CD14-positive monocyte (primary cell): Measurements from ENCODE around the gene ATP6V0B. TPM values are rescaled to one million over a fixed set of nuclear protein-coding genes. Genes with fewer than 3 reads are reported as not detected.

Source experiments
- DNase-seq, 3 donors: peaks; one replicate each; pipeline ENCODE4 v3.0.0-alpha.2; 2011 to 2022
- H2AFZ ChIP-seq: 2 replicates; pipeline ENCODE4 v1.6.0; 2012; ENCODE audit warnings: mild to moderate bottlenecking, low read depth, low read length, inconsistent platforms; ENCODE audit not compliant: insufficient read depth, poor library complexity, severe bottlenecking
- H3K27ac ChIP-seq, 2 donors: 1 replicate in 1 of 2; 2 replicates in 1 of 2; pipeline ENCODE4 v1.5.1; 2012 to 2013; ENCODE audit warnings: low read length in 2 of 2, control low read depth in 1 of 2, inconsistent platforms in 1 of 2, low read depth in 1 of 2, mild to moderate bottlenecking in 1 of 2
- H3K27me3 ChIP-seq, 2 donors: one replicate each; pipeline versions ENCODE4 v1.6.0 to v1.6.1; 2011 to 2013; ENCODE audit warnings: low read length in 2 of 2; ENCODE audit not compliant: control insufficient read depth in 2 of 2, insufficient read depth in 2 of 2
- H3K36me3 ChIP-seq, 2 donors: replicated peaks in 1 of 2; 1 replicate in 1 of 2; 2 replicates in 1 of 2; pipeline versions ENCODE4 v1.5.1 to v1.6.1; 2012 to 2013; ENCODE audit warnings: low read length in 2 of 2, control low read depth in 1 of 2, inconsistent platforms in 1 of 2, mild to moderate bottlenecking in 1 of 2; ENCODE audit not compliant: insufficient read depth in 2 of 2, control insufficient read depth in 1 of 2
- H3K4me1 ChIP-seq, 2 donors: 1 replicate in 1 of 2; 2 replicates in 1 of 2; pipeline versions ENCODE4 v1.5.1 to v1.6.1; 2012 to 2013; ENCODE audit warnings: low read length in 2 of 2, control low read depth in 1 of 2, inconsistent platforms in 1 of 2, mild to moderate bottlenecking in 1 of 2, moderate library complexity in 1 of 2; ENCODE audit not compliant: insufficient read depth in 2 of 2, control insufficient read depth in 1 of 2
- H3K4me2 ChIP-seq: replicated peaks from 2 replicates; pipeline ENCODE3; 2012; ENCODE audit warnings: low read length, moderate library complexity, mild to moderate bottlenecking; ENCODE audit not compliant: poor library complexity, severe bottlenecking; ENCODE audit errors: extremely low read depth
- H3K4me3 ChIP-seq, 3 experiments: fragments of 200-600 bp in 1 of 3; sonication (generic) in 1 of 3; replicated peaks in 1 of 3; 1 replicate in 2 of 3; 2 replicates in 1 of 3; pipeline ENCODE4 v1.5.1; 2011 to 2013; ENCODE audit warnings: low read length in 3 of 3, mild to moderate bottlenecking in 3 of 3, control low read depth in 2 of 3, low read depth in 2 of 3, inconsistent platforms in 1 of 3, moderate library complexity in 1 of 3
- H3K79me2 ChIP-seq: 2 replicates; pipeline ENCODE4 v1.6.0; 2012; ENCODE audit warnings: mild to moderate bottlenecking, control low read depth, inconsistent platforms, low read length, moderate library complexity; ENCODE audit not compliant: insufficient read depth
- H3K9ac ChIP-seq: 2 replicates; pipeline ENCODE4 v1.6.0; 2017; ENCODE audit warnings: low read length, mild to moderate bottlenecking; ENCODE audit not compliant: insufficient read depth, poor library complexity, severe bottlenecking
- H3K9me3 ChIP-seq, 2 donors: replicated peaks in 1 of 2; 1 replicate in 1 of 2; 2 replicates in 1 of 2; pipeline versions ENCODE4 v1.5.1 to v1.6.1; 2012 to 2013; ENCODE audit warnings: low read length in 2 of 2, control low read depth in 1 of 2; ENCODE audit not compliant: control insufficient read depth in 1 of 2, insufficient read depth in 1 of 2
- H4K20me1 ChIP-seq: 2 replicates; pipeline ENCODE4 v1.6.0; 2012; ENCODE audit warnings: mild to moderate bottlenecking, low read length, control low read depth, moderate library complexity; ENCODE audit not compliant: insufficient read depth
- H3K27ac Mint-ChIP-seq, 7 donors: one replicate each; pipeline ENCODE4 v1.8.0; 2020; ENCODE audit warnings: mild to moderate bottlenecking in 7 of 7, mixed read lengths in 7 of 7, moderate library complexity in 6 of 7, inconsistent platforms in 2 of 7
- H3K27me3 Mint-ChIP-seq, 3 donors: one replicate each; pipeline ENCODE4 v1.8.0; 2021 to 2022; ENCODE audit warnings: low read depth in 3 of 3, mild to moderate bottlenecking in 3 of 3, mixed read lengths in 3 of 3, moderate library complexity in 3 of 3, inconsistent platforms in 1 of 3
- H3K36me3 Mint-ChIP-seq, 2 donors: one replicate each; pipeline ENCODE4 v1.8.0; 2020; ENCODE audit warnings: mixed read lengths in 2 of 2, inconsistent platforms in 1 of 2, mild to moderate bottlenecking in 1 of 2
- H3K4me1 Mint-ChIP-seq: one replicate; pipeline ENCODE4 v1.8.0; 2020; ENCODE audit warnings: mild to moderate bottlenecking, mixed read lengths
- H3K4me3 Mint-ChIP-seq, 2 donors: one replicate each; pipeline ENCODE4 v1.8.0; 2020; ENCODE audit warnings: mild to moderate bottlenecking in 2 of 2, mixed read lengths in 2 of 2, moderate library complexity in 1 of 2
- H3K9me3 Mint-ChIP-seq, 7 donors: one replicate each; pipeline ENCODE4 v1.8.0; 2020 to 2022; ENCODE audit warnings: mixed read lengths in 7 of 7, mild to moderate bottlenecking in 6 of 7, moderate library complexity in 6 of 7, inconsistent platforms in 2 of 7
- WGBS: methylation state at CpG from one replicate; pipeline ENCODE4 v1.1.5; 2013; ENCODE audit warnings: missing lambda C conversion rate; ENCODE audit not compliant: insufficient coverage; 5-methylcytosine and 5-hydroxymethylcytosine counted together
- intact Hi-C, 2 donors: fragments of 100-400 bp; cut with micrococcal nuclease; formaldehyde crosslinking; loops; one replicate each; pipeline versions ENCODE4 v1.15.0 to v1.15.1; 2023
- polyA plus RNA-seq, 3 donors: library from polyadenylated mRNA; depleted of rRNA in 1 of 3; unstranded in 2 of 3; stranded (reverse) in 1 of 3; fragments of 300-500 nt in 2 of 3; fragments of >200 nt in 1 of 3; fragmentation: Illumina TruSeq in 2 of 3; gene quantifications; 1 replicate in 2 of 3; 2 replicates in 1 of 3; pipeline ENCODE4 v1.2.3, GENCODE V29; 2012 to 2021
- TF ChIP-seq, protein P1 (sequence below): fragments of 200-600 bp; IDR thresholded peaks from one replicate; pipeline ENCODE4 v1.8.0; 2022; ENCODE audit warnings: antibody characterized with exemption, mild to moderate bottlenecking

Gene ATP6V0B
- polyA plus RNA-seq, 3 donors = 465 to 1,219 (median 954) TPM

DNA sequence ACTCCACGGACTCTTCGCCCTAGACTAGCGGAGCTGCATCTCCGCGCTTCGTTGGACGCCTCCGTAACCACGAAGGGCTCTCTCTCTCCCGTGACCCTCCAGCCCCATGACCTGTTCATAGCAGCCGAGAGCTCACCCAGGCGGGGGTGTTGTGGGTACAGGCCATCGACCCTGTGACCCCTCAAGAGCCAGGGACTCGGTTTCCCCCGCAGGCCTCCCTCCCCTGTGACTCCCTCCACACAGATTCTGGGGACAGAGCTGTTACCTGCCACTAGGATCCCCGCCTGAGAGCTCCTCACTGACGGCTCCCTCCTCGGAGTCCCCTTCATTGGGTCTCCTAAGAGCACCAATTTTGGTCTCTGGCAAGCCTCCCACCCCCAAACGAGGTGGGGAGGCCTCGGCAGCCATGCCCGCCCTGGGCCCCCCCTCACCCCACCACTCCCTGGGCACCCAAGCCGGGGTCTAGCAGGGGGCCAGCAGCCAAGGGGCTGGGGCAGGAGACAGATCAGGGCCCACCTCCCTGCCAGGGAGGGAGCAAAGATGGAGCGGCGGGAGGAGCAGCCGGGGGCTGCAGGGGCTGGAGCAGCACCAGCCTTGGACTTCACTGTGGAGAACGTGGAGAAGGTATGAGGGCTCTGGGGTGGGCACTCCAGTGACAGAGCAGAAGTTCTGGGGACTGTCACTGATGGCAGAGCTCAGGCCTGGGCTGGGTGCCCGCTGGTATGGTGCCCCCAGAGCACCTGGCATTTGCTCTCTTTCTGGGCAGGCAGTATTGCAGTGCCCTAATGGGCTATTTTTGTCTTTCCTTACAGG lies 27.5 kb upstream of the ATP6V0B start:
- Histone ChIP-seq H3K27ac (peak overlapping the region; percentile 30 to 98), H3K27me3 (no peaks in the 10 kb centered on the region), H3K4me2 (peak overlapping the region; percentile 98), H3K79me2 (peaks cover 23% of the 10 kb centered on the region), H3K9me3 (no peaks in the 10 kb centered on the region), H4K20me1 (no peaks in the 10 kb centered on the region), H3K36me3 (peaks cover 12 to 25% of the 10 kb centered on the region in 2 donors), H3K9ac (peak overlapping the region; percentile 98), H3K4me3 (peak overlapping the region; percentile 61 to 91 (median 66)), H2AFZ (peak overlapping the region; percentile 97), H3K4me1 (peaks cover 20 to 25% of the 10 kb centered on the region in 2 donors)
- H3K4me3 Mint-ChIP-seq = peak overlapping the region; percentile 88 to 95
- intact Hi-C loops = loop anchor here in 1 of 2 donors (2.0 to 10.0 kb wide), 3 partner anchors 28 to 292 kb away; partner anchors contain the start of genes ATP6V0B, KDM4A and ST3GAL3
- DNase-seq = no peak
- peaks cover 14 to 18% of the 10 kb centered on the region in 2 donors for H3K36me3 Mint-ChIP-seq
- TF ChIP-seq, protein P1, sequence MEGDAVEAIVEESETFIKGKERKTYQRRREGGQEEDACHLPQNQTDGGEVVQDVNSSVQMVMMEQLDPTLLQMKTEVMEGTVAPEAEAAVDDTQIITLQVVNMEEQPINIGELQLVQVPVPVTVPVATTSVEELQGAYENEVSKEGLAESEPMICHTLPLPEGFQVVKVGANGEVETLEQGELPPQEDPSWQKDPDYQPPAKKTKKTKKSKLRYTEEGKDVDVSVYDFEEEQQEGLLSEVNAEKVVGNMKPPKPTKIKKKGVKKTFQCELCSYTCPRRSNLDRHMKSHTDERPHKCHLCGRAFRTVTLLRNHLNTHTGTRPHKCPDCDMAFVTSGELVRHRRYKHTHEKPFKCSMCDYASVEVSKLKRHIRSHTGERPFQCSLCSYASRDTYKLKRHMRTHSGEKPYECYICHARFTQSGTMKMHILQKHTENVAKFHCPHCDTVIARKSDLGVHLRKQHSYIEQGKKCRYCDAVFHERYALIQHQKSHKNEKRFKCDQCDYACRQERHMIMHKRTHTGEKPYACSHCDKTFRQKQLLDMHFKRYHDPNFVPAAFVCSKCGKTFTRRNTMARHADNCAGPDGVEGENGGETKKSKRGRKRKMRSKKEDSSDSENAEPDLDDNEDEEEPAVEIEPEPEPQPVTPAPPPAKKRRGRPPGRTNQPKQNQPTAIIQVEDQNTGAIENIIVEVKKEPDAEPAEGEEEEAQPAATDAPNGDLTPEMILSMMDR = no peak
- no peaks in the 10 kb centered on the region for H3K27me3 Mint-ChIP-seq
- H3K4me1 Mint-ChIP-seq = peaks cover 49% of the 10 kb centered on the region
- H3K9me3 Mint-ChIP-seq = no peaks in the 10 kb centered on the region
- H3K27ac Mint-ChIP-seq = peak overlapping the region; percentile 90 to 98 (median 97)
- 16% methylated on average over 21 of the region's 27 CpGs for WGBS

DNA sequence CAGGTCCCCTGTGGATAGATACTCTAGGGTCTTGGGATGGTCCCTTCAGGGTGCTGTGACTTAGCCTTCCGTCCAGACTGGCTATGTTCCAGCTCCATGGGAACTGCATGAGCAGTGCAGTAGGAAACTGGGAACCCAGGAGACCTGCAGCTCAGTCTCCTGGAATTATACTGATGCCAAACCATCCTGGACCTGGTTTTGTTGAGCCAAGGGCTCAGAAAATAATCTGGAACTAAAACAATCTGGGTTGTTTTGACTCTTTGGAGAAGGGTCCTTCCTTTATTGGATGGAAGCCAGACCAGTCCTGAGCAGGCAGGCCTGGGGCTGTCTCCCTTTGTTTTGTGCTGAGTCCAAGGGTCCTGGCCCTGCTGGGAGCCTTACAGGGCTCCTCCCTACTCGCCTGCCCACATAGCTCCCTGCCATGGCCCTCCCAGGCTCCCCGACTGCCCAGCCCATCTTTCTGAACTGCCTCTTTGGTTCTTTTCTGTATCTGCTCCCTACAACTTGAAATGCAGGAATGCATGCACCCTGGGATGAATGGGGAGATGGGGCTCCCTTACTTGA lies 26.8 kb upstream of the ATP6V0B start:
- H3K4me1 ChIP-seq = peaks cover 20 to 25% of the 10 kb centered on the region in 2 donors
- H3K27me3 ChIP-seq = no peaks in the 10 kb centered on the region
- H3K4me2 ChIP-seq = peak overlapping the region; percentile 98
- H3K9me3 Mint-ChIP-seq = no peaks in the 10 kb centered on the region
- peaks cover 14 to 20% of the 10 kb centered on the region in 2 donors for H3K36me3 Mint-ChIP-seq
- H3K4me3 ChIP-seq = peak overlapping the region in 1 of 3 experiments; percentile 91
- peaks cover 4% of the 10 kb centered on the region for H4K20me1 ChIP-seq
- H3K9me3 ChIP-seq = no peaks in the 10 kb centered on the region
- peaks cover 44% of the 10 kb centered on the region for H3K4me1 Mint-ChIP-seq
- DNase-seq = no peak
- H3K27ac ChIP-seq = peak overlapping the region in 1 of 2 donors; percentile 98
- TF ChIP-seq, protein P1 = no peak
- H3K36me3 ChIP-seq = peaks cover 12 to 25% of the 10 kb centered on the region in 2 donors
- WGBS = 85% methylated on average over 2 of the region's 3 CpGs
- H3K4me3 Mint-ChIP-seq = peak overlapping the region; percentile 88 to 95
- H3K79me2 ChIP-seq = peaks cover 23% of the 10 kb centered on the region
- intact Hi-C loops = loop anchor here in 1 of 2 donors (2.0 to 10.0 kb wide), 3 partner anchors 27 to 293 kb away; partner anchors contain the start of genes ATP6V0B, KDM4A and ST3GAL3
- H2AFZ ChIP-seq = no peak overlapping the region
- H3K27me3 Mint-ChIP-seq = no peaks in the 10 kb centered on the region
- H3K9ac ChIP-seq = no peak overlapping the region
- H3K27ac Mint-ChIP-seq = peak overlapping the region in 5 of 7 donors; percentile 66 to 98 (median 96)
